Measurements from ENCODE around the gene ARPC3.

DNA sequence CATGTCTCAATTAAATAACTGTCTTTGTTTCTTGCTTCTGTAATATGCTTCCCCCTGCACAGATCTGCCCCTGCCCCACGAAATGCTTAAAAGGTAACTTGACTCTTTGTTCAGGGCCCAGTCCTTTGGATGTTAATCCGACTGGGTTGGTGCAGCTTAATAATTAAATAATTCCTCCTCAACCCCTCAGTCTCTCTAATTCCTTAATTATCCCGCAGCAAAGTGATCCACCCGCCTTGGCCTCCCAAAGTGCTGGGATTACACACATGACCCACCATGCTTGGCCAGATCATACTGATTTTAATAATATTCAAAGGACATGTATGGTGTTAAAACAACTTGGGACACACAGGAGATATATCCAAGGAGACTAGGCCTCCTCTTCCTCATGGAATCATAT, 28.4 kb downstream of the ARPC3 start:
- TF ChIP-seq ARNT (IDR thresholded peaks at IDR 0.05): no peak
- no peak for TF ChIP-seq FOXK2 (IDR thresholded peaks at IDR 0.05)
- no peak for TF ChIP-seq SUZ12 (IDR thresholded peaks at IDR 0.05)
- TF ChIP-seq NFRKB (IDR thresholded peaks at IDR 0.05): no peak
- TF ChIP-seq TARDBP (IDR thresholded peaks at IDR 0.05): no peak
- no peak for TF ChIP-seq HDGF (IDR thresholded peaks at IDR 0.05; ENCODE audit: borderline replicate concordance)
- TF ChIP-seq CTBP1 (IDR thresholded peaks at IDR 0.05; ENCODE audit: borderline replicate concordance): no peak
- TF ChIP-seq SP1 (IDR thresholded peaks at IDR 0.05): no peak
- no peak for TF ChIP-seq ELF4 (IDR thresholded peaks at IDR 0.05)
- no peak for TF ChIP-seq LEF1 (IDR thresholded peaks at IDR 0.05; ENCODE audit: borderline replicate concordance)
- TF ChIP-seq BHLHE40 (IDR thresholded peaks at IDR 0.05; ENCODE audit: borderline replicate concordance): no peak
